Hepatocyte (in vitro differentiated cells): ENCODE results near the gene CDH11. TPM values are rescaled to one million over a fixed set of nuclear protein-coding genes. Genes with fewer than 3 reads are reported as not detected.

ENCODE experiments used
- DNase-seq: peaks from one replicate; pipeline ENCODE4 v3.0.0-alpha.2; 2016; ENCODE audit warnings: low spot score
- H2AFZ ChIP-seq: fragments of 200-600 bp; sonication (generic); 2 replicates; pipeline ENCODE4 v1.6.0; 2016; ENCODE audit warnings: antibody characterized with exemption, mild to moderate bottlenecking
- H3K27ac ChIP-seq: fragments of 200-600 bp; sonication (generic); 2 replicates; pipeline ENCODE4 v1.5.1; 2016; ENCODE audit warnings: mild to moderate bottlenecking
- H3K27me3 ChIP-seq: fragments of 200-600 bp; sonication (generic); 2 replicates; pipeline ENCODE4 v1.6.1; 2016
- H3K36me3 ChIP-seq: fragments of 200-600 bp; sonication (generic); replicated peaks from 2 replicates; pipeline ENCODE4 v1.5.1; 2016; ENCODE audit warnings: low read depth; ENCODE audit not compliant: insufficient read depth
- H3K4me1 ChIP-seq: fragments of 200-600 bp; sonication (generic); 2 replicates; pipeline ENCODE4 v1.5.1; 2016; ENCODE audit warnings: mild to moderate bottlenecking, moderate library complexity; ENCODE audit not compliant: insufficient read depth
- H3K4me2 ChIP-seq: fragments of 200-600 bp; sonication (generic); 2 replicates; pipeline ENCODE4 v1.6.0; 2016
- H3K4me3 ChIP-seq: fragments of 200-600 bp; sonication (generic); 2 replicates; pipeline ENCODE4 v1.5.1; 2016; ENCODE audit warnings: mild to moderate bottlenecking
- H3K79me2 ChIP-seq: fragments of 200-600 bp; sonication (generic); 2 replicates; pipeline ENCODE4 v1.6.0; 2017; ENCODE audit warnings: mild to moderate bottlenecking
- H3K9me2 ChIP-seq: fragments of 200-600 bp; sonication (generic); replicated peaks from 2 replicates; pipeline ENCODE4 v1.6.0; 2017; ENCODE audit warnings: mild to moderate bottlenecking; ENCODE audit not compliant: insufficient read depth
- H3K9me3 ChIP-seq: fragments of 200-600 bp; sonication (generic); 2 replicates; pipeline ENCODE4 v1.5.1; 2016; ENCODE audit warnings: low read depth, mild to moderate bottlenecking
- H4K20me1 ChIP-seq: fragments of 200-600 bp; sonication (generic); 2 replicates; pipeline ENCODE4 v1.6.0; 2016; ENCODE audit warnings: mild to moderate bottlenecking; ENCODE audit not compliant: insufficient read depth, poor library complexity, severe bottlenecking
- CTCF ChIP-seq: fragments of 200-600 bp; sonication (generic); IDR thresholded peaks from 2 replicates; pipeline ENCODE4 v1.5.1; 2016; ENCODE audit warnings: antibody characterized with exemption, mild to moderate bottlenecking; ENCODE audit not compliant: poor library complexity
- EZH2 ChIP-seq: fragments of 200-600 bp; sonication (generic); IDR thresholded peaks from 2 replicates; pipeline ENCODE4 v1.6.1; 2016; ENCODE audit warnings: antibody characterized with exemption, mild to moderate bottlenecking, borderline replicate concordance
- EZH2phosphoT487 ChIP-seq: fragments of 200-600 bp; sonication (generic); IDR thresholded peaks from one replicate; pipeline ENCODE4 v1.6.1; 2018; ENCODE audit warnings: antibody characterized with exemption, mild to moderate bottlenecking, low read depth, moderate library complexity; ENCODE audit not compliant: unreplicated experiment, severe bottlenecking
- WGBS: methylation state at CpG from one replicate; pipeline ENCODE4 v1.1.6; 2016; ENCODE audit warnings: low lambda C conversion rate; ENCODE audit errors: missing lambda C conversion rate; 5-methylcytosine and 5-hydroxymethylcytosine counted together
- polyA plus RNA-seq: library from polyadenylated mRNA; unstranded; fragments of >200 nt; fragmentation: Nextera tagmentation; extraction: Ambion mirVana; gene quantifications from 2 replicates; pipeline ENCODE4 v1.2.1, GENCODE V29; 2016
- total RNA-seq: library from RNA; depleted of rRNA; stranded (reverse); fragments of >200 nt; gene quantifications from 2 replicates; pipeline ENCODE4 v1.2.3, GENCODE V29; 2014

The CDH11 gene
- total and polyA plus RNA-seq, 2 experiments from 2014 or later = 148 to 289 TPM

GRCh38 chr16:65125871-65126270 is 4.0 kb upstream of the CDH11 start:
- Histone ChIP-seq H4K20me1 (no peaks in the 10 kb centered on the region), H3K9me2 (no peaks in the 10 kb centered on the region), H3K9me3 (no peaks in the 10 kb centered on the region), H3K4me2 (peak overlapping the region; percentile 89), H3K36me3 (no peaks in the 10 kb centered on the region), H3K27me3 (peaks cover 3% of the 10 kb centered on the region), H3K79me2 (peaks cover 21% of the 10 kb centered on the region), H3K4me1 (peaks cover 13% of the 10 kb centered on the region), H3K27ac (peak overlapping the region; percentile 99), H3K4me3 (no peak overlapping the region), H2AFZ (no peak overlapping the region)
- WGBS = 53% methylated on average over 5 of the region's 5 CpGs
- TF ChIP-seq EZH2 = no peak
- no peak for TF ChIP-seq CTCF
- TF ChIP-seq EZH2phosphoT487 = no peak
- DNase-seq = peak; percentile 72

- H4K20me1 ChIP-seq = peaks cover 2% of the 10 kb centered on the region
- H2AFZ ChIP-seq = no peak overlapping the region
- peak overlapping the region; percentile 99 for H3K27ac ChIP-seq
- no peak overlapping the region for H3K4me3 ChIP-seq
- 15% methylated on average over 2 of the region's 2 CpGs for WGBS
- H3K9me2 ChIP-seq = no peaks in the 10 kb centered on the region
- no peak for DNase-seq
- no peaks in the 10 kb centered on the region for H3K36me3 ChIP-seq
- peak overlapping the region; percentile 89 for H3K4me2 ChIP-seq
- peaks cover 3% of the 10 kb centered on the region for H3K27me3 ChIP-seq
- TF ChIP-seq EZH2 = no peak
- TF ChIP-seq CTCF = no peak
- TF ChIP-seq EZH2phosphoT487 = no peak
- H3K9me3 ChIP-seq = no peaks in the 10 kb centered on the region
- H3K79me2 ChIP-seq = peaks cover 27% of the 10 kb centered on the region
- peaks cover 13% of the 10 kb centered on the region for H3K4me1 ChIP-seq
These were observed 3.5 kb upstream of the CDH11 start for GRCh38 chr16:65125322-65125721.

- Histone ChIP-seq H3K4me1 (peaks cover 13% of the 10 kb centered on the region), H3K4me2 (peak overlapping the region; percentile 89), H3K36me3 (no peaks in the 10 kb centered on the region), H3K4me3 (no peak overlapping the region), H3K9me3 (no peaks in the 10 kb centered on the region), H3K9me2 (no peaks in the 10 kb centered on the region), H4K20me1 (peaks cover 7% of the 10 kb centered on the region), H3K79me2 (peaks cover 33% of the 10 kb centered on the region), H2AFZ (no peak overlapping the region), H3K27ac (peak overlapping the region; percentile 99), H3K27me3 (peaks cover 9% of the 10 kb centered on the region)
- no peak for DNase-seq
- 73% methylated on average over 2 of the region's 2 CpGs for WGBS
- no peak for TF ChIP-seq CTCF
- no peak for TF ChIP-seq EZH2
- no peak for TF ChIP-seq EZH2phosphoT487
These were observed 2.7 kb upstream of the CDH11 start for GRCh38 chr16:65124596-65124995.

GRCh38 chr16:65124212-65124548 is 2.3 kb upstream of the CDH11 start:
- Histone ChIP-seq H3K4me2 (peak overlapping the region; percentile 89), H3K9me2 (no peaks in the 10 kb centered on the region), H3K4me3 (peak overlapping the region; percentile 76), H3K27ac (peak overlapping the region; percentile 99), H4K20me1 (peaks cover 7% of the 10 kb centered on the region), H3K9me3 (no peaks in the 10 kb centered on the region), H2AFZ (peak overlapping the region; percentile 62), H3K4me1 (peaks cover 13% of the 10 kb centered on the region), H3K27me3 (peaks cover 9% of the 10 kb centered on the region), H3K79me2 (peaks cover 37% of the 10 kb centered on the region), H3K36me3 (no peaks in the 10 kb centered on the region)
- TF ChIP-seq EZH2 = no peak
- TF ChIP-seq CTCF = no peak
- TF ChIP-seq EZH2phosphoT487 = no peak
- no peak for DNase-seq
- WGBS = 51% methylated on average over 7 of the region's 7 CpGs
